Activated naive CD8-positive, alpha-beta T cell treated with anti-CD3 and anti-CD28 coated beads for 36 hours (primary cell): ENCODE data around the gene PTPRM. TPM values are rescaled to one million over a fixed set of nuclear protein-coding genes. Genes with fewer than 3 reads are reported as not detected.

Source experiments
- DNase-seq: peaks from one replicate; pipeline ENCODE4 v3.0.0; 2021
- H3K27ac Mint-ChIP-seq: one replicate; pipeline ENCODE4 v1.8.0; 2022; ENCODE audit warnings: mild to moderate bottlenecking, moderate library complexity, mixed read lengths
- H3K27me3 Mint-ChIP-seq: one replicate; pipeline ENCODE4 v1.8.0; 2022; ENCODE audit warnings: mild to moderate bottlenecking, mixed read lengths
- H3K36me3 Mint-ChIP-seq: one replicate; pipeline ENCODE4 v1.8.0; 2021; ENCODE audit warnings: mild to moderate bottlenecking, mixed read lengths
- H3K4me1 Mint-ChIP-seq: one replicate; pipeline ENCODE4 v1.8.0; 2021; ENCODE audit warnings: mixed read lengths
- H3K4me3 Mint-ChIP-seq: one replicate; pipeline ENCODE4 v1.8.0; 2022; ENCODE audit warnings: mild to moderate bottlenecking, moderate library complexity, mixed read lengths
- H3K9me3 Mint-ChIP-seq: one replicate; pipeline ENCODE4 v1.8.0; 2022; ENCODE audit warnings: mixed read lengths
- total RNA-seq, 2 experiments: library from RNA; stranded (reverse); gene quantifications; one replicate each; pipeline ENCODE4 v1.2.3, GENCODE V29; 2021

PTPRM gene
- total RNA-seq, 2 experiments from 2014 or later: 0.22 to 0.52 TPM

DNA sequence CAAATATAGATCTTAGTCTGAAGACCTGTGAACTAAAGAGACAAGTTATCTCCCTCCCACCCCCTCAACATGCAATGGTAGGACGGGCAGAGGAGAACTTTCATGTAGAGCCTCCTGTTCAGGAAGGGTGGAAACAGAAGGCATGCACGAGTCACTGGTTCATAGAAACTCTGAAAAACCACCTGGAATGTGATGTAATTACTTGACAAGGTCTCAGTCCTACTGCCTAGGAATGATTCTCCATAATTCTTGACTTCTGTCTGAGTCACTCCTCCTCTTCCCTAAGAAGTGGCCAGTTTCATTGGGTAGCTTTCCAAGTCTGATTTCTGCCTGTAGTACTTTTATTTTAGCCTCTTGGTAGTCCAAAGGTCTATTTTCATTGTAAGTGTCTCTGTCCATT is 277.3 kb downstream of the PTPRM start:
- H3K4me3 Mint-ChIP-seq: no peak overlapping the region
- no peaks in the 10 kb centered on the region for H3K4me1 Mint-ChIP-seq
- H3K27me3 Mint-ChIP-seq: no peaks in the 10 kb centered on the region
- no peak overlapping the region for H3K27ac Mint-ChIP-seq
- DNase-seq: no peak
- H3K36me3 Mint-ChIP-seq: no peaks in the 10 kb centered on the region
- peaks cover 14% of the 10 kb centered on the region for H3K9me3 Mint-ChIP-seq

DNA sequence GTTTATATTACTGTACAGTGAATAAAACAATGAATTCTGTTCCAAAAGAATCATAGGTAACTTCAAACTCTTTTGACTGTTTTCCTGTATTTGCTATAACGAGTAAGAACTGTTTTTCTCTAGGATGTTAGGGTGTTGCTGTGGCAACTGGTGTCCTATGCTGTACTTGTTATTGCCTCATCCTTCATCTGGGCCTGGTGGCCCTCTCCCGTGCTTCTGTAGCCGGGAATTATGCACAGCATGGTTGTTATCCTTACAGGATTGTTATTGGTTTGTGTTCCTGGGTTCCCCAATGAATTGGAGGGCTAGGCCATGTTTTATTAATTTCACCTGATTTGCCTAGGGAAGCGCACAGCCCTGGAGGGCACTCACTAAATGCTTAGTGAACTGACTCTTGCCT is 279.2 kb downstream of the PTPRM start:
- no peaks in the 10 kb centered on the region for H3K4me1 Mint-ChIP-seq
- H3K27me3 Mint-ChIP-seq: no peaks in the 10 kb centered on the region
- no peak overlapping the region for H3K27ac Mint-ChIP-seq
- H3K4me3 Mint-ChIP-seq: no peak overlapping the region
- DNase-seq: no peak
- peaks cover 14% of the 10 kb centered on the region for H3K9me3 Mint-ChIP-seq
- H3K36me3 Mint-ChIP-seq: no peaks in the 10 kb centered on the region

DNA sequence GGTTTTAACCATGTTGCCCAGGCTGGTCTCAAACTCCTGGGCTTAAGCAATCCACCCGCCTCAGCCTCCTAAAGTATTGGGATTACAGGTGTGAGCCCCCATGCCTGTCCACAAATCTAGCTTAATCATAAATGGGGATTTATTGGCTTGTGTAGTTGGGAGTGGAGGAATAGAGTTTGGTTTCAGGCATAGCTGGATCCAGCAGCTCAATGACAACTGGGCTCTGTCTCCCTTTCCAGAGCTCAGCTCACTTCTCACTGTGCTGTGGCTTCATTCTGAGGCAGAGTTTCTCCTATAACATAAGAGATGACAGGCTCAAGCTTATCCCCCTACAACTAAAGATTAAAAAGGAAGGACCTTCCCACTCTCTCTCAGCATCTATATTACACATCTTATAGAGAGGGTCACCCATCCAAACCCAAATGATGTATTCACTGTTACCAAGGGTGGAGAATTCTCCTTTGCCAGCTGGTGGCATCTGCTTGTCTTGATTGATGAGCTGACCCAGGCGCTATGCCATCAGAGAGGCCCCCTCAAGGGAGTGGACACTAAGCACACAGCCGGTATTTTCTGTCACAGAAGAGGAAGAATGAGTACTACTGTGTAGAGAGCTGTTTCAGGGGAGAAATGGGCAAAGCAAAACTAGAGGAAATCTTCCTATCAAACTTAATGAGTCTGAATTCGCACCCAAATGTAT is 280.4 kb downstream of the PTPRM start:
- Mint-ChIP-seq H3K9me3 (peaks cover 18% of the 10 kb centered on the region), H3K4me3 (no peak overlapping the region), H3K27ac (no peak overlapping the region), H3K4me1 (no peaks in the 10 kb centered on the region), H3K27me3 (no peaks in the 10 kb centered on the region), H3K36me3 (no peaks in the 10 kb centered on the region)
- DNase-seq: no peak

DNA sequence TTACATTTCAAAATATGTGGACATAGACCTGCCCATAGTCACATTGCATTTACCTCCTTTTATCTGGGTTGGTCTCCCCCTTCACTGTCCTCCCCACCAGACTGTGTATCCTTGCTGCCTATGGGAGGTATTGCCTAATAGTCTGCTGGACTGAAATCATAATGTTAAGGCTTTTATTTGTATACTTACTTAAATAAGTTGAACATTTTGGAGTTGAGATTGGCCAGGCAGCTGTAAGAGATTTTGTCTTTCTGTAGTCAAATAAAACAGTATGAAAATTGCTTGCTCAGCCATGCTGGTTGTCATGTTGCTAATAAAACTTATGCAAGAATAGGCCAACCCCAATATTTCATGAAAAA is 280.9 kb downstream of the PTPRM start:
- no peak overlapping the region for H3K27ac Mint-ChIP-seq
- H3K4me1 Mint-ChIP-seq: no peaks in the 10 kb centered on the region
- H3K9me3 Mint-ChIP-seq: peaks cover 18% of the 10 kb centered on the region
- H3K27me3 Mint-ChIP-seq: no peaks in the 10 kb centered on the region
- DNase-seq: no peak
- no peak overlapping the region for H3K4me3 Mint-ChIP-seq
- H3K36me3 Mint-ChIP-seq: no peaks in the 10 kb centered on the region

DNA sequence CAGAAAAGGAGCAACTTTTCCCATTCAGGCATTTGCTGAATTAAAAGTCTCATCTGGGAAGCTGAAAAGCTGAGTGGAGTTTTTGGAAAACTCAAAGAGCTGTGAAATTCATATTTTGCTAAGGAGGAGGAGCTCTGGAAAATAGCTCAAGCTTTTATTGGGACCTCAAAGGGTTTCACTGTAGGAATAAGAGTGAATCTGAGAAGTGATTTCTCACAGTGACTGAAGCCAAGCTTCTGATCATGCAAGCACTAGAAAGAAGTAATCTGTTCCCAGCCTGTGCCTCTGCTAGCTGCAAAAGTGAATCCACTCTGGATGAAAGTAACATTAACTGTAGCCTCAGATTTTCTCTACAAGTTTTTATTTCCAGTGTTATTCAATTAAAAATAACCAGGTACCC is 283.3 kb downstream of the PTPRM start:
- no peaks in the 10 kb centered on the region for H3K4me1 Mint-ChIP-seq
- H3K36me3 Mint-ChIP-seq: no peaks in the 10 kb centered on the region
- H3K27ac Mint-ChIP-seq: no peak overlapping the region
- H3K4me3 Mint-ChIP-seq: no peak overlapping the region
- H3K9me3 Mint-ChIP-seq: peaks cover 6% of the 10 kb centered on the region
- no peak for DNase-seq
- no peaks in the 10 kb centered on the region for H3K27me3 Mint-ChIP-seq

DNA sequence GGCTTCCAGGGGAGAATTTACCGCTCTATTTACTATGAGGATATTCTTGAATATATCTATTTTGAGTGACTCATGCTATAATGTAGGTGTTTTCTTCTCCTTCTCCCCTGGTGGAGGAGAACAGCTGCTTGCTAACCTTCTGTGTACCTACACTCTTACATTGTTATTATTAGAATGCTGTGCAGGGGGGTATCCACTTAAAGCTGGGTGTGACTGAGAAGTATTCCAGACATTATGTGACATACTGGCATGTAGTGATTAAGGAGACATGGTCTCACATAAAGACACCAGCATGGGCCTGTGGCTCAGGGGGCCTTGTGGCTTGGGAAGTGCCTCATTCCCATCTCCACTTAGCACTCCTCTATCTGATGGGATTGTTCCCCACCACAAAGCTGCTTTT is 287.9 kb downstream of the PTPRM start:
- no peaks in the 10 kb centered on the region for H3K36me3 Mint-ChIP-seq
- H3K9me3 Mint-ChIP-seq: peaks cover 4% of the 10 kb centered on the region
- H3K4me1 Mint-ChIP-seq: no peaks in the 10 kb centered on the region
- no peaks in the 10 kb centered on the region for H3K27me3 Mint-ChIP-seq
- H3K4me3 Mint-ChIP-seq: no peak overlapping the region
- H3K27ac Mint-ChIP-seq: no peak overlapping the region
- DNase-seq: no peak

DNA sequence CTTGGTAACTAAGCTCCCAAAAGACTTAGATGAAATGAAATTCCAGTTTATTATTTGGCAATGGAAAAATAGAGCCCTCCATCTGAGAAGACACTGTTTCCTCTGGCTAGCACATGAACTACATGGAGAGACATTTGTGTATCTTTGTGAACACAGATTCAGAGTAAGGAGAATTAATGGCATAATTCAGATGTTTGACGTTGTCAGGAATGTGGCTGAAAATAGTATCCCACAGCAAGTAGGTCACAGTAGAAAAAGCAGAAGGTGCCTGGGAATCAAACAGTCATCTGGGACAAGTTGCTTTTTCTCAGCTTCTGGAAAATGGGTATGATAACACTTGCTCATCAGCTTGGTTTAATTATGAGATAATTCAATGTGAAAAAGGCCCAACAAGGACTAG is 288.6 kb downstream of the PTPRM start:
- Mint-ChIP-seq H3K36me3 (no peaks in the 10 kb centered on the region), H3K27ac (no peak overlapping the region), H3K9me3 (peaks cover 4% of the 10 kb centered on the region), H3K27me3 (no peaks in the 10 kb centered on the region), H3K4me1 (no peaks in the 10 kb centered on the region), H3K4me3 (no peak overlapping the region)
- DNase-seq: no peak

DNA sequence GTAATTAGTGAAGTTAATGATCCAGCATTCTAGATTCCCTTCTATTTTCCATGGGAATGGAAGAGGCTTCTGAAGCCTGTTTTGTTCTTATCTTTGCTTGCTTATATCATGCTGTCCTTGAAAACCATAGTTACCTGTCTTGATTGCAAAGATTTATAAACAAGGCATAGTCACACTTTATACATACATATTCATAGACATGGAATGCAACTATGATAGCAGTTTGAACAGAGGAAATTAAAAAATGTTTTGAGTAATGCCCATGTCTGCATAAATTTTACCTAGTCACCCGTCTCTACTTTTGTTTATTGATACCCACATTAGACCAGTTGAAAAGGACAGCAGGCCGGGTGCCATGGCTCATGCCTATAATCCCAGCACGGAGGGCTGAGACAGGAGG is 289.0 kb downstream of the PTPRM start:
- Mint-ChIP-seq H3K9me3 (peaks cover 4% of the 10 kb centered on the region), H3K27ac (no peak overlapping the region), H3K27me3 (no peaks in the 10 kb centered on the region)

DNA sequence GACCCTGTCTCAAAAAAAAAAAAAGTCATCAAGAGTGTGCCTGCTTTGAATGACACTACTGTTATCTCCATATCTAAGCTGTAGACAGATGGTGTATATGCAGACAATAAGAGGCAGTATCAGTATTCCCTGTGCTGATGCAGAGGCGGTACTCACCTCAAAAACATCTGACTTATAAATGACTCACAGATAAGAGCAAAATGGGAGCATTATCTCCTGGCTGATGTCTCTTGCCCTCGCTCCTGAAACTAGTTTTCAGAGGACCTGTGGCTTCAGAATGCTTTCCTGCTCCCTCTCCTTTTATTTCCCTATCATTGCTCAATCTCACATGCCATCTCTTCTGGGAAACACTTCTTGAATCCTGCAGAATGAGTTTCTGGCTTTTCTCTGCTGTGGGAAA is 289.6 kb downstream of the PTPRM start:
- no peak overlapping the region for H3K27ac Mint-ChIP-seq

More for the DNA sequence above, 289.0 kb downstream of the PTPRM start:
- no peak for DNase-seq
- H3K4me3 Mint-ChIP-seq: no peak overlapping the region
- no peaks in the 10 kb centered on the region for H3K36me3 Mint-ChIP-seq
- H3K4me1 Mint-ChIP-seq: no peaks in the 10 kb centered on the region

DNA sequence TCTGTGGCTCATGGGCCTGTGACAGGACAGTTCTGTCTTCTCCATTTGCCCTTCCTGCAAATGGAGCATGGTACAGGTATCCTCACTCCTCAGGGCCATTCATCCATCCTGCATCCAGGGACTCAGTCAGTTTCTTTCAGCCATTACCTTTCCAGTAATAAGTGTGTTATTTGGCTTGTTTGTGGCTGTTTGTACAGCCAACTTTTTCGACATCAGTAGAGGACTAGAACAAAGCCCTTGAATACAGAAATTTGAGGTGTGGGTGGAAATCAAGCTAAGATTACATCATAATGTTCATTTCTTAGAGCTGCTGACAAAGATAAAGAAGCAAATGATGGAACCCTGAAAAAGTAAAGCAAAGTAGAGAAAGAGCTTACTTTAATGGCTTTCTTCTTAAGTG is 290.4 kb downstream of the PTPRM start:
- Mint-ChIP-seq H3K9me3 (no peaks in the 10 kb centered on the region), H3K4me3 (no peak overlapping the region), H3K27ac (no peak overlapping the region), H3K27me3 (no peaks in the 10 kb centered on the region), H3K36me3 (no peaks in the 10 kb centered on the region), H3K4me1 (no peaks in the 10 kb centered on the region)
- no peak for DNase-seq

More for the DNA sequence above, 289.6 kb downstream of the PTPRM start:
- Mint-ChIP-seq H3K4me3 (no peak overlapping the region), H3K9me3 (peaks cover 3% of the 10 kb centered on the region), H3K4me1 (no peaks in the 10 kb centered on the region), H3K36me3 (no peaks in the 10 kb centered on the region), H3K27me3 (no peaks in the 10 kb centered on the region)
- DNase-seq: no peak

DNA sequence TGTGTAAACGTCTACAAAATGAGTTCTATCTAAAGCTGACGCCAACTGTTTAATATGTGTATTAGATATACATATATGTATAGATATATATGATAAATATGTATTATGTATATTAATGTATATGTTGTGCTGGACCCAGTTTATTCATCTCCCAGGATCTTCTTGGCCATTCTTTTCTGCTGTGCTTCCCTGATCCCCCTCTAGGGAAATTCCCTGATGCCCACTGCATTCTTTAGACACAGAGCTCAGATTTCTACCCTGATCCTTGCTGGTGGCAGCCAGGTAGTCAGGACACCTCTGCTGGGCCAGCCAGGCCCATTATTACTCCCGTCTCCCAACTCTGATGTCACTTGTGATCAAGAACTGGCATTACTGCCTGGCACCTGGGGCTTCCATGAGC is 292.0 kb downstream of the PTPRM start:
- no peak for DNase-seq
- no peaks in the 10 kb centered on the region for H3K9me3 Mint-ChIP-seq
- H3K4me1 Mint-ChIP-seq: no peaks in the 10 kb centered on the region
- no peak overlapping the region for H3K4me3 Mint-ChIP-seq
- no peaks in the 10 kb centered on the region for H3K36me3 Mint-ChIP-seq
- H3K27me3 Mint-ChIP-seq: no peaks in the 10 kb centered on the region
- H3K27ac Mint-ChIP-seq: no peak overlapping the region

DNA sequence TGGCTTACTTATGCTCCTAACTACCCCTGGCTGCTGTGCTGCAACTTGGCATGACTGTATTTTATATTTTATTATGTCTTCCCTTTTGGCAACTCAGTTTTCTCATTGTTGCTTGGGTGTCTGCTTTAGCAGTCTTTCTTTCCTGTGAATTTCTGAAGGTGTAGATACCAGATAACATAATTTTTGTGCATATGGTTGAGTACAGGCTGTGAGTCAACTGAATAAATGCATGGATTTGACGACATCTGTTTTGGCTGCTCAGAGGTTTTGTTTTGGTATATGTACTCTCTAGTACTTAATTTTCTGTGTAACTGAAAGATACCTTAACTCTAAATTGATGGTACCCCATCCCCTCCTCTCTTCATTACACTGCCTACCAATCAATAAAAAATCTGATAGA is 303.1 kb downstream of the PTPRM start:
- Mint-ChIP-seq H3K4me1 (no peaks in the 10 kb centered on the region), H3K27ac (no peak overlapping the region), H3K27me3 (no peaks in the 10 kb centered on the region), H3K36me3 (no peaks in the 10 kb centered on the region), H3K9me3 (peaks cover 4% of the 10 kb centered on the region), H3K4me3 (no peak overlapping the region)
- no peak for DNase-seq

DNA sequence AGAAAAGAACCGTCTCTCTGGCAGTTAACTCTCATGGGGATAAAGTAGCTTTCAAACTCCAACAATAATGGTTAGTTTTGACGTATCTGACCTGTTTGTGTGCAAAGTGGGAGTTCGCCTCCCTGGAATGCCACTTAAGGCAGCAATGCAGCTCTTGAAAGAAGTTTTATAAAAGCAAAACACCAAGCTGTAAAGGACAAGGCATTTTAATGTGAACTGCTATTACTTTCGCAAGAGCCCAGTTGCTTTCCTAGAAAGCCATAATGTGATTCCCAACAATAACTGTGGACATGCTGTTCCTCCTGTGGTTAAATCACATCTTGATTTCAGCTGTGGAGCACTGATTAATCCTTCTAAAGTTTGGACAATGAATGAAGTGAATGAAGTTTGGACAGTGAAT is 303.7 kb downstream of the PTPRM start:
- DNase-seq: no peak
- Mint-ChIP-seq H3K27ac (no peak overlapping the region), H3K27me3 (no peaks in the 10 kb centered on the region), H3K36me3 (no peaks in the 10 kb centered on the region), H3K4me3 (no peak overlapping the region), H3K9me3 (peaks cover 4% of the 10 kb centered on the region), H3K4me1 (no peaks in the 10 kb centered on the region)

DNA sequence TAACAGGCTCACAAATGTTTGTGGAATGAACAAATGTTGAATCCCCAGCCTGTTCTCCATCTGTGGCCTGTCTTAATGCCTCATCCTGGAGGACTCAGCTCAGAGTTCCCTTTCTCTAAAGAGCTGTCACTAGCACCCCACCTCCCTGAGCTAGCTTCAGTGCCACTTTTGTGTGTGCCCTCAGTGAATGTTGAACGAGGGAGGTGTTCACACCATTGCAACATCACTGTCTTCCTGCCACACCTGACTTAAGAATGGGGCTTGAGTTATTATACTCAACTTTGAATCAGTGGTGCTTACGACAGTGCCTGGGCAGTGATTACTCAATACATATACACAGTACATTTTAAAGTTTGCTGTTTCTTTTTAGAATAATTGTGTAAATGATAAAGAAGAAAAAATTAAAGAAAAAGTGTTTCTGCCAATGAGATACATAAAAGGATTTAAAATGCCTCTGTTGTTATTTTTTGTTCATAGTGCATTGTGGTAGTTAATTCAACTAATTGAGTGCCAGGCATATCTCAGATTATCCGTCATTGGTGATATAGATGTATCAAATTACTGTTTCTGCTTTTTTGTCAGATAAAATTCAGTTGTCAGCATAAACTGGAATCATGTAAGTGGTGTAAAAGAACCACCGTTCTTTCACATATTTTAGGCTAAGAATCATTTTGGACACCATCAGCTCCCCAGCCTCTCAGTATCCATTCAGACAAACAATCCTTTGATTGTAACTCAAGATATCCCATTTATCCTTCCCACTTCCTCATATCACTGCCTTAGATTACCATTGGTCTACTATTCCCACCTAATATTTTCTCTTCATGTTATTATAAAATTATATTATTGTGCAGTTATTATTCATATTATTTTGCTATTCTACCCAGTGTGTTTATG is 304.7 kb downstream of the PTPRM start:
- Mint-ChIP-seq H3K27me3 (no peaks in the 10 kb centered on the region), H3K4me3 (no peak overlapping the region), H3K36me3 (no peaks in the 10 kb centered on the region), H3K9me3 (peaks cover 4% of the 10 kb centered on the region), H3K27ac (no peak overlapping the region), H3K4me1 (no peaks in the 10 kb centered on the region)
- no peak for DNase-seq

DNA sequence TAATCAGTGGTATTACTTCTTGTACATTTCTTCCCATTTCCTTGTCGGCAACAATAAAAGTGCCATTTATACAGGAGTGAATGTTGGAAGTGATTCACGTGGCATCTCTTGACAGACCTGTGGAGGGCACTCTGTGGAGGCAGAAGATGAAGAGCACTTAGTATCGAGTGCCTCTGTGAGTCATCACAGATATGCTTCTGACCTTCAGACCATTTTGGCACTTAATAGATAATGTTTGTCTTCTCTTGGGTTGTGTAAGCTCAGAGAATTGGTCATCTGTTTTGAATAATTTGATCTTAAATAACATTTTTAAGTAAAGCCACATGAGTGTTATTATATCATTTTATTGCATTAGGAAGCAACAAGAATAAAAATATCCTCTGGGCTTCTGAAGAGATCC is 305.5 kb downstream of the PTPRM start:
- H3K36me3 Mint-ChIP-seq: no peaks in the 10 kb centered on the region
- H3K9me3 Mint-ChIP-seq: peaks cover 2% of the 10 kb centered on the region
- H3K27ac Mint-ChIP-seq: no peak overlapping the region
- H3K27me3 Mint-ChIP-seq: no peaks in the 10 kb centered on the region
- H3K4me1 Mint-ChIP-seq: no peaks in the 10 kb centered on the region
- DNase-seq: no peak
- H3K4me3 Mint-ChIP-seq: no peak overlapping the region

DNA sequence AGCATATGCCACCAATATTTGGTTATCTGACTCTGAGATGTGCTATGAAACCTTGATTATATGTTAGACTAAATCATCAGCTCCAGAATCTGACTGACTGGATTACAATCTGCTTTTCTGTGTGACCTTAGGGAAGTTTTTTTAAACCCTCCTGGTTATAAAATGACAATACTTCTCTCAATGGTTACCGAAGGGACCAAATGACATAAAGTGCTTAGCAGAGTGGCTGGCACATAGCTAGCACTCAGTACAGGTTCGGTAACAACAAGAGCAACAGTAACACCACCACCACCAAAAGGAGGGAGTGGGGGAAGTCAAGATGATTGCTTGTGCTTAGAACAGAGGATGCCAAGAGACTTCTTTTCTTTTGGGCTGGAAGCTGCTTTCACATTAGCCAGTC is 306.2 kb downstream of the PTPRM start:
- H3K36me3 Mint-ChIP-seq: no peaks in the 10 kb centered on the region
- no peak overlapping the region for H3K27ac Mint-ChIP-seq
- no peaks in the 10 kb centered on the region for H3K27me3 Mint-ChIP-seq
- no peaks in the 10 kb centered on the region for H3K4me1 Mint-ChIP-seq
- peaks cover under 1% of the 10 kb centered on the region for H3K9me3 Mint-ChIP-seq
- no peak overlapping the region for H3K4me3 Mint-ChIP-seq
- no peak for DNase-seq
